ENCODE results near the gene NAA20. TPM values are rescaled to one million over a fixed set of nuclear protein-coding genes. Genes with fewer than 3 reads are reported as not detected.
A peak's percentile ranks its signal among the peaks of the same experiment; 100 is the strongest.

Gene NAA20
- total RNA-seq, 3 donors from 2014 or later: 32.6 to 47.2 (median 44.5) TPM

DNA sequence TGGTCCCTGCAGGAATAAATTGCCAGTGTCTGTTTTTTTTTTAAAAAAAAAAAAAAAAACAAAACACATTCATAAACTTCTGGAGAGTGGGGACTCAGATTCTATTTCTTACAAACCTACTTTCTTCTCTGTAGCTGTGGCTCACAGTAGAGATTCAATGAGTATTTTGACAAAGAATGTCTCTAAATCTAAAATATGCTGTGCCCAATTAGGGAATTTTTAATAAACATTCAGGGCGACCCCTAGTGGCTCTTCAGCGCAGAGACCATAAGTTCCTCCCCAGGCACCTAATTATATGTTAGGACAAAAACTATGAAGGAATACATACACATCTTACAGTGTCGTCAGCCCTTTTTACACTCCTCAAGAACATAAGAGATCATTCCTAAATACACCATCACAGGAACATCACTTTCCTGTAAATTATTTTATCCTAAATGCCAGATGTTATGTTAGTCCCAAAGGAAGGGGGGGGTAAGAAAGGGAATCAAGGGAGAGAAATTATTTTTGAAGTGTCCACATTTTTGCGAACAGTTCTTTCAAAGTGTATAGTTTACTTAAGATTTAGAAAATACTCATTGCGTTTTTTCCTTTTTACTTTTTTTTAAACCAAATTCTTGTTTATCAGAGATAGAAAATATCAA lies 21.8 kb upstream of the NAA20 start:
- Histone ChIP-seq H3K9me3 (no peaks in the 10 kb centered on the region), H3K27me3 (no peaks in the 10 kb centered on the region), H3K4me3 (no peak overlapping the region), H3K27ac (peak overlapping the region in 1 of 2 donors; percentile 91), H3K36me3 (peaks cover 5% of the 10 kb centered on the region), H3K4me1 (peaks cover 5 to 44% of the 10 kb centered on the region in 2 donors)
- DNase-seq (ENCODE audit: low spot score in 2 of 2): no peak
- intact Hi-C loops (cut with DNase I; ENCODE audit: low total_unique reads): loop anchor here (10.0 kb wide), 1 partner anchor 301 kb away; no protein-coding TSS in a partner anchor
- TF ChIP-seq, protein P1, sequence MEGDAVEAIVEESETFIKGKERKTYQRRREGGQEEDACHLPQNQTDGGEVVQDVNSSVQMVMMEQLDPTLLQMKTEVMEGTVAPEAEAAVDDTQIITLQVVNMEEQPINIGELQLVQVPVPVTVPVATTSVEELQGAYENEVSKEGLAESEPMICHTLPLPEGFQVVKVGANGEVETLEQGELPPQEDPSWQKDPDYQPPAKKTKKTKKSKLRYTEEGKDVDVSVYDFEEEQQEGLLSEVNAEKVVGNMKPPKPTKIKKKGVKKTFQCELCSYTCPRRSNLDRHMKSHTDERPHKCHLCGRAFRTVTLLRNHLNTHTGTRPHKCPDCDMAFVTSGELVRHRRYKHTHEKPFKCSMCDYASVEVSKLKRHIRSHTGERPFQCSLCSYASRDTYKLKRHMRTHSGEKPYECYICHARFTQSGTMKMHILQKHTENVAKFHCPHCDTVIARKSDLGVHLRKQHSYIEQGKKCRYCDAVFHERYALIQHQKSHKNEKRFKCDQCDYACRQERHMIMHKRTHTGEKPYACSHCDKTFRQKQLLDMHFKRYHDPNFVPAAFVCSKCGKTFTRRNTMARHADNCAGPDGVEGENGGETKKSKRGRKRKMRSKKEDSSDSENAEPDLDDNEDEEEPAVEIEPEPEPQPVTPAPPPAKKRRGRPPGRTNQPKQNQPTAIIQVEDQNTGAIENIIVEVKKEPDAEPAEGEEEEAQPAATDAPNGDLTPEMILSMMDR (IDR thresholded peaks at IDR 0.05): peak; percentile 69 to 83 (median 82)
- TF ChIP-seq POLR2A (IDR thresholded peaks at IDR 0.05): no peak

DNA sequence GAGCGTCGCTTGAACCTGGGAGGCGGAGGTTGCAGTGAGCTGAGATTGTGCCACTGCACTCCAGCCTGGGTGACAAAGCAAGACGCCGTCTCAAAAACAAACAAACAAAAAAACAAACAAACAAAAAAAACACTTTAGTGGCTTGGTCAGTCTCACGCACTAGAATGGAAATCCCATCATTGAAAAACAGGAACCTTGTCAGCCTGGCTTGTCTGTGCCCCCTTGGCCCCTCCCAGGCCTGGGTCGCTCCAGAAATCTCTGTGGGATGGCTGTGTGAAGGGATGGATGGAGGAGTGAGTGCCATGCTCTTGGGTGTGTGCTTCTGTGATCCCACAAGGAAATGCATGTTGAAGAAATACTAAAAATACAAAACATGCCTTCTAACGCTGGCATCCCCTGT lies 20.9 kb upstream of the NAA20 start:
- peaks cover 5% of the 10 kb centered on the region for H3K36me3 ChIP-seq
- TF ChIP-seq, protein P1 (IDR thresholded peaks at IDR 0.05): no peak
- TF ChIP-seq POLR2A (IDR thresholded peaks at IDR 0.05) (no peak), POLR2AphosphoS5 (IDR thresholded peaks at IDR 0.05) (no peak)
- peaks cover 5 to 42% of the 10 kb centered on the region in 2 donors for H3K4me1 ChIP-seq
- intact Hi-C loops (cut with DNase I; ENCODE audit: low total_unique reads): loop anchor here (10.0 kb wide), 1 partner anchor 301 kb away; no protein-coding TSS in a partner anchor
- H3K27me3 ChIP-seq: no peaks in the 10 kb centered on the region
- no peak for DNase-seq (ENCODE audit: low spot score in 2 of 2)
- no peak overlapping the region for H3K4me3 ChIP-seq
- peak overlapping the region; percentile 70 to 84 for H3K27ac ChIP-seq
- H3K9me3 ChIP-seq: no peaks in the 10 kb centered on the region

DNA sequence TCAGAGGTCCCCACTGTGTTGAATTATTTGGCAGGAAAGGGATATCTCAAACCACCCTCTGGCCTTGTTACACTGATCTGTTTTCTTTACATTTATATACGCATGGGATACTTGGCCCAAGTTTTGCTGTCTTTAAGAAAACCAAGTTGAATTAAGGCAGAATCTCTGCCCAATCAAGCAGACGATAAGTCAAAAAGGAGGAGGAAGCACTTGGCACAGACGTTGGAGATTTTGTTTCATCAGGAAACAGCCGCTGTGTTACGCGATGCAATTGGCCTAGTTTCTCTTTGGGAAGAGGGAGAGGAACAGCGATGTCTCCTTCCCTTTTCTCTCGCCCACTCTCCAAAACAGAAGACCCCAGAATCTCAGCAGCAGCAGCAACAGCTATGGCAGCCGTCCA lies 20.2 kb upstream of the NAA20 start:
- Histone ChIP-seq H3K4me1 (peaks cover 5 to 39% of the 10 kb centered on the region in 2 donors), H3K27me3 (no peaks in the 10 kb centered on the region)

DNA sequence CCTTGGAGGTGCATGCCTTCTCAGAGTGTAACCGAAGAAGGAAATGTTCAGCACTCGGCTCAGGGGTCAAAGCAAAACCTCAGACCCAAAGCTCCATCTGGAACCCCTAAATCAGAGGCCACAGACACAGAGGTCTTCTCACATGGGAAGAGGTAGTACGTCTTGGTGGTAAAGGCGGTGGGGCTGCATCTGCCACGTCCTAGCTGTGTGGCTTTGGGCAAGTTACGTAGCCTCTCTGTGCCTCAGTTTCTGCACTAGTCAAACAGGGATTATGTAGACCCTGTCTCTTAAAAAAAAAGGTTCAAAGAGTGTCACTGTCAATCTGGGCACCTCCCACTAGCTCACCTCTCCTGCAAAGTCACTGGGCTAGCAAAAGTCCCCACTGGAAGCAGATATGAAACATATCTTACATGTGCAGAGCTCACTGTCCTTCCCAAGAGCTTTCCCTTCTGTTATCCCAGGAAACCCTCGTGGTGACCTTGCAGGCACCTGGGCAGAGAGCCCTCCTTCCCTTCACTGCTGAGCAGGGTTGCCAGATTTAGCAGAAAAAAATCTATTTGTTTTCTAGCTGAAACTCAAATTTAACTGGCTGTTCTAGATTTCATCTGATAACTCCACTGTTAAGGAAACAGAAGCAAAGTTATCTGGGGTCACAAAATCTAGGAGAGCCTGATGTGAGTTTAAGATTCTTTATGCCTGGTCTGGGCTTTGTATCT lies 18.0 kb upstream of the NAA20 start:
- Histone ChIP-seq H3K4me1 (peaks cover 3 to 24% of the 10 kb centered on the region in 2 donors), H3K27me3 (no peaks in the 10 kb centered on the region), H3K4me3 (no peak overlapping the region), H3K9me3 (no peaks in the 10 kb centered on the region), H3K36me3 (peaks cover 5% of the 10 kb centered on the region), H3K27ac (peak overlapping the region; percentile 6 to 34)
- intact Hi-C loops (cut with DNase I; ENCODE audit: low total_unique reads): loop anchor here (10.0 kb wide), 1 partner anchor 304 kb away; no protein-coding TSS in a partner anchor
- no peak for DNase-seq (ENCODE audit: low spot score in 2 of 2)
- no peak for TF ChIP-seq POLR2A (IDR thresholded peaks at IDR 0.05)
- TF ChIP-seq, protein P1 (IDR thresholded peaks at IDR 0.05): no peak

More for the DNA sequence above, 20.2 kb upstream of the NAA20 start:
- peaks cover 5% of the 10 kb centered on the region for H3K36me3 ChIP-seq
- TF ChIP-seq POLR2AphosphoS5 (IDR thresholded peaks at IDR 0.05) (no peak), POLR2A (IDR thresholded peaks at IDR 0.05) (no peak)
- TF ChIP-seq, protein P1 (IDR thresholded peaks at IDR 0.05): no peak
- no peak for DNase-seq (ENCODE audit: low spot score in 2 of 2)
- H3K9me3 ChIP-seq: no peaks in the 10 kb centered on the region
- H3K4me3 ChIP-seq: peak overlapping the region in 1 of 3 donors; percentile 37
- peak overlapping the region; percentile 70 to 84 for H3K27ac ChIP-seq
- intact Hi-C loops (cut with DNase I; ENCODE audit: low total_unique reads): loop anchor here (10.0 kb wide), 1 partner anchor 302 kb away; no protein-coding TSS in a partner anchor

All from breast epithelium (tissue), 4 donors.